Measurements from ENCODE around the gene PTBP1.

Gene PTBP1

DNA sequence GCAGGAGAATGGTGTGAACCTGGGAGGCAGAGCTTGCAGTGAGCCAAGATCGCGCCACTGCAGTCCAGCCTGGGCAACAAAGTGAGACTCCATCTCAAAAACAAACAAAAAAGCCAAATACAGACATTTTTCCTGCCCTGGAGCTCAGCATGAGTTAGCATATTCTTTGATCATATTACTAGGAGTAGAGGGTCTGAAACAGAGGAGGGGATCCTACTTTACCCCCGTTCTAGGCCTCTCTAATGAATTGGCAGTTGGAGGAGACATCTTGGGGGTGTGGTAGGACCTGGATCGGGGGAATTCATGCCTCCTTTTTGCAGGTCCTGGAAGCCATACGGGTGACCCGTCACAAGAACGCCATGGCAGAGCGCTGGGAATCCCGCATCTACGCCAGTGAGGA is 34.1 kb upstream of the PTBP1 start:
- intact Hi-C loops (cut with micrococcal nuclease) = no loop called here
- H3K27me3 Mint-ChIP-seq = peaks cover 29% of the 10 kb centered on the region
- no peak overlapping the region for H3K4me3 Mint-ChIP-seq
- H3K9me3 Mint-ChIP-seq = peaks cover 8% of the 10 kb centered on the region
- H3K27ac Mint-ChIP-seq = no peak overlapping the region
- H3K4me1 Mint-ChIP-seq (ENCODE audit: low read depth) = no peaks in the 10 kb centered on the region
- H3K36me3 Mint-ChIP-seq (ENCODE audit: low read depth) = no peaks in the 10 kb centered on the region

DNA sequence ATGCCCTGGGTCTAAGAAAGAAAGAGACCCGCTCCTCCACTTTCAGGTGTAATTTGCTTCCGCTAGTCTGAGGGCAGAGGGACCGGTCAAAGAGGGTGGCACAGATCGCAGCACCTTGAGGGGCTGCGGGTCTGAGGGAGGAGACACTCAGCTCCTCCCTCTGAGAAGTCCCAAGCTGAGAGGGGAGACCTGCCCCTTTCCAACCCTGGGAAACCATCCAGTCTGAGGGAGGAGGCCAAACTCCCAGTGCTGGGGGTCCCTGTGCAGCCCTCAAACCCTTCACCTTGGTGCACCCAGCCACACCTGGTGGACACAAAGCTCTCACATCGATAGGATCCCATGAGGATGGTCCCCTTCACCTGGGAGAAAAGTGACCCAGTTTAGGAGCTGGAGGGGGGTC is 33.4 kb upstream of the PTBP1 start:
- Mint-ChIP-seq H3K36me3 (ENCODE audit: low read depth) (no peaks in the 10 kb centered on the region), H3K9me3 (peaks cover under 1% of the 10 kb centered on the region), H3K4me1 (ENCODE audit: low read depth) (no peaks in the 10 kb centered on the region), H3K27me3 (peaks cover 26% of the 10 kb centered on the region), H3K27ac (no peak overlapping the region), H3K4me3 (no peak overlapping the region)
- intact Hi-C loops (cut with micrococcal nuclease) = no loop called here

DNA sequence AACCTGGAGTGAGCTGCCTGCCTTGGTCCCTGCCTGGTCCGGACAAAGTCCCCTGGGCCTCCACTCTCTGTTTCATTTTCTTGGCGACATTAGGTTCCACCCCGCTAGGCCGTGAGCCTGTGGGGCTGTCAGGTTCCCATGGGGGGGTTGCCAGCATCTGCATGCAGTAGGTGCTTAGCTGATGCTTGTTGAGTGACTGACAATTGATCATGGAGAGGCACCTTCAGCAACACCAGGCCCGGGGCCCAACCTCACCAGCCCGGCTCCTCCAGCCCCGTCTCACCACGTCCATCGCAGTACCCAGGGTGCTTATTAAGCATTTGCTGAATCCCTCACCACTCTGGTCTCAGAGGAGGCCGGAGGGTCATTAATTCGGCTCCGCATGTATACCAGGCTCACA is 33.0 kb upstream of the PTBP1 start:
- intact Hi-C loops (cut with micrococcal nuclease) = no loop called here
- no peak overlapping the region for H3K4me3 Mint-ChIP-seq
- H3K27me3 Mint-ChIP-seq = peaks cover 26% of the 10 kb centered on the region
- H3K9me3 Mint-ChIP-seq = no peaks in the 10 kb centered on the region
- H3K27ac Mint-ChIP-seq = no peak overlapping the region
- no peaks in the 10 kb centered on the region for H3K36me3 Mint-ChIP-seq (ENCODE audit: low read depth)
- no peaks in the 10 kb centered on the region for H3K4me1 Mint-ChIP-seq (ENCODE audit: low read depth)

DNA sequence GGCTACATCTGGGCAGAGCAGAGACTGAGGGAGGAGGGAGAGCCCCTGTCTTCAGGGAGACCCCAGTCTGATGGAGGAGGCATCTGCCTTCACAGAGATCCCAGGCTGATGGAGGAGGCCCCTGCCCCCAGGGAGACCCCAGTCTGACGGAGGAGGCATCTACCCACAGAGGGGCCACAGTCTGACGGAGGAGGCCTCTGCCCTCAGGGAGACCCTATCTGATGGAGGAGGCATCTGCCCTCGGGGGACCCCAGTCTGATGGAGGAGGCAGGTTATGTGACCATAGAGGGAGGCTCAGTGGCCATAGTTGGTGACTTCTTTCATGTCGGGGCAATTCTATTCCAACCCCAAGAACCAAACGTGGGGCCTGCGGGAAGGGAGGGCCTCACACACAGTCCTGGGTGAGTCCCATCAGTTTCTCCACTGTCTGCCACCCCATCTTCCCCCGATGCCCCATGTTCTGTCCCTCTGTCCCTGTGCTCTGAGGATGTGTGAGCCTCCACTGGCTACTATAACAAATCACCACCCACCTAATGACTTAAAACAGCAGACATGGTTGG is 32.0 kb upstream of the PTBP1 start:
- no peak overlapping the region for H3K4me3 Mint-ChIP-seq
- no peaks in the 10 kb centered on the region for H3K9me3 Mint-ChIP-seq

DNA sequence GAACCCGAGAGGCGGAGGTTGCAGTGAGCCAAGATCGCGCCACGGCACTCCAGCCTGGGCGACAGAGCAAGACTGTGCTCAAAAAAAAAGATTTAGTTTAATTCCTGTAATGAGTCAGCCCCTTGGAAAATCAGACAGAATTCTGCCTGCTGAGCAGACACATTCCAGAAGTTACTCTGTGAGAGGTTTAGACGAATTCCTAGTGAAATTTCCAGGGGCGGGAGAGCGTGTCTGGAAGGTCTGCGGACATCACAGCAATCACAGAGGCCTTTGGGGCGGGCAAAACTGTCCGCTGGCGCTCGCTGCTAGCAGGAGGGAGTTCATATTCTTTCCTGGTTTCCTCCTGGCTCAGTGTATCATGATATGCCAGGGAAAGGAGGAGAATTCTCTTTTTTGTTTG is 28.8 kb upstream of the PTBP1 start:
- no peaks in the 10 kb centered on the region for H3K9me3 Mint-ChIP-seq
- no peak overlapping the region for H3K4me3 Mint-ChIP-seq
- peaks cover 19% of the 10 kb centered on the region for H3K27me3 Mint-ChIP-seq
- H3K36me3 Mint-ChIP-seq (ENCODE audit: low read depth) = no peaks in the 10 kb centered on the region
- intact Hi-C loops (cut with micrococcal nuclease) = no loop called here
- no peak overlapping the region for H3K27ac Mint-ChIP-seq
- peaks cover 5% of the 10 kb centered on the region for H3K4me1 Mint-ChIP-seq (ENCODE audit: low read depth)

More for the DNA sequence above, 32.0 kb upstream of the PTBP1 start:
- H3K27ac Mint-ChIP-seq = no peak overlapping the region
- peaks cover 23% of the 10 kb centered on the region for H3K27me3 Mint-ChIP-seq
- no peaks in the 10 kb centered on the region for H3K36me3 Mint-ChIP-seq (ENCODE audit: low read depth)
- intact Hi-C loops (cut with micrococcal nuclease) = no loop called here
- H3K4me1 Mint-ChIP-seq (ENCODE audit: low read depth) = peaks cover 1% of the 10 kb centered on the region

DNA sequence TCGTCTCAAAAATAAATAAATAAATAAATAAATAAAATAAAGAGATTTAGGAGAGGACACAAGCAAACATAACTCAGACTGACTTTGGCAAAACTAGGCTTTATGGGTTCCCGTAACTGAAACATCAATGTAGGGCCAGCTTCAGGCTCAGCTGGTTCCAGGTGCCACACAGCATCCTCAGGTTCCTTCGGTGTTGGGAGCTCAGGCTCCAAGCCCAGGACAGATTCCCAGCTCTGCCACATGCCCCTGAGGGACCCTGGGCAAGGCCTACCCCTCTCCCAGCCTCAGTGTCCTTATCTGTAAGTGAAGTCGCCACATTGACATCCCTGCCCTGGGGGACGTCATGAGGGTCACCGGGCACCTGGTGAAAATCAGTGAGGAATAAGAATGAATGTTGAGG is 27.6 kb upstream of the PTBP1 start:
- Mint-ChIP-seq H3K36me3 (ENCODE audit: low read depth) (no peaks in the 10 kb centered on the region), H3K4me3 (no peak overlapping the region), H3K27ac (no peak overlapping the region), H3K4me1 (ENCODE audit: low read depth) (peaks cover 5% of the 10 kb centered on the region), H3K27me3 (peaks cover 19% of the 10 kb centered on the region), H3K9me3 (no peaks in the 10 kb centered on the region)
- intact Hi-C loops (cut with micrococcal nuclease) = loop anchor here (2.0 kb wide), 1 partner anchor 151 kb away; no protein-coding TSS in a partner anchor

DNA sequence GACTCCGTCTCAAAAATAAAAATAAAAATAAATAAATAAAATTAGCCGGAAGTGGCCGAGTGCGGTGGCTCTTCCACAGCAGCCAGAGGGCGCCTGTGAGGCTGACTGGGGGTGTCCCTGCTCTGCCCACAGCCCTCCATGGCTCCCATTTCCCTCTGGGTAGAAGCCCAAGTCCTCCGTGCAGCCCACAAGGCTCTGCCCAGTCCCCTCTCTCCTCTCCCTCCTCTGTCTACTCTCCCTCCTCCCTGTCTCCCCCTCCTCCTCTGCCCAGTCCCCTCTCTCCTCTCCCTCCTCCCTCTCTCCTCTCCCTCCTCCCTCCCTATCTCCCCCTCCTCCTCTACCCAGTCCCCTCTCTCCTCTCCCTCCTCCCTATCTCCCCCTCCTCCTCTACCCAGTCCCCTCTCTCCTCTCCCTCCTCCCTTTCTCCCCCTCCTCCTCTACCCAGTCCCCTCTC is 25.9 kb upstream of the PTBP1 start:
- Mint-ChIP-seq H3K27me3 (peaks cover 18% of the 10 kb centered on the region), H3K4me3 (no peak overlapping the region), H3K4me1 (ENCODE audit: low read depth) (peaks cover 5% of the 10 kb centered on the region), H3K9me3 (no peaks in the 10 kb centered on the region), H3K27ac (peak overlapping the region; percentile 20), H3K36me3 (ENCODE audit: low read depth) (no peaks in the 10 kb centered on the region)
- intact Hi-C loops (cut with micrococcal nuclease) = loop anchor here (2.0 kb wide), 1 partner anchor 149 kb away; no protein-coding TSS in a partner anchor

DNA sequence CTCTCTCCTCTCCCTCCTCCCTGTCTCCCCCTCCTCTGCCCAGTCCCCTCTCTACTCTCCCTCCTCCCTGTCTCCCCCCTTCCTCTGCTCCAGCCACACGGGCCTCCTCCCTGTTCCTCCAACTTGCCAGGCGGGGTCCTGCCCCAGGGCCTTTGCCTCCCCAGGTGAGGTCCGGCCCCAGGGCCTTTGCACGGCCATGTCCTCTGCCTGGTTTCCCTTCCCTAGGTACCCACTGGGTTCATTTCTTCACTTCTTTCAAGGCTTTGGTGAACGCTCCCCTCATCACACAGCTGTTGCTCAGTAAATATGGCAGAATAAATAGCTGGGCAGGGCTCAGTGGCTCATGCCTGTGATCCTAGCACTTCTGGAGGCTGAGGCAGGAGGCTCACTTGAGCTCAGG is 25.2 kb upstream of the PTBP1 start:
- Mint-ChIP-seq H3K27me3 (peaks cover 18% of the 10 kb centered on the region), H3K4me3 (no peak overlapping the region), H3K36me3 (ENCODE audit: low read depth) (no peaks in the 10 kb centered on the region), H3K4me1 (ENCODE audit: low read depth) (peaks cover 5% of the 10 kb centered on the region), H3K27ac (no peak overlapping the region), H3K9me3 (no peaks in the 10 kb centered on the region)
- intact Hi-C loops (cut with micrococcal nuclease) = no loop called here

DNA sequence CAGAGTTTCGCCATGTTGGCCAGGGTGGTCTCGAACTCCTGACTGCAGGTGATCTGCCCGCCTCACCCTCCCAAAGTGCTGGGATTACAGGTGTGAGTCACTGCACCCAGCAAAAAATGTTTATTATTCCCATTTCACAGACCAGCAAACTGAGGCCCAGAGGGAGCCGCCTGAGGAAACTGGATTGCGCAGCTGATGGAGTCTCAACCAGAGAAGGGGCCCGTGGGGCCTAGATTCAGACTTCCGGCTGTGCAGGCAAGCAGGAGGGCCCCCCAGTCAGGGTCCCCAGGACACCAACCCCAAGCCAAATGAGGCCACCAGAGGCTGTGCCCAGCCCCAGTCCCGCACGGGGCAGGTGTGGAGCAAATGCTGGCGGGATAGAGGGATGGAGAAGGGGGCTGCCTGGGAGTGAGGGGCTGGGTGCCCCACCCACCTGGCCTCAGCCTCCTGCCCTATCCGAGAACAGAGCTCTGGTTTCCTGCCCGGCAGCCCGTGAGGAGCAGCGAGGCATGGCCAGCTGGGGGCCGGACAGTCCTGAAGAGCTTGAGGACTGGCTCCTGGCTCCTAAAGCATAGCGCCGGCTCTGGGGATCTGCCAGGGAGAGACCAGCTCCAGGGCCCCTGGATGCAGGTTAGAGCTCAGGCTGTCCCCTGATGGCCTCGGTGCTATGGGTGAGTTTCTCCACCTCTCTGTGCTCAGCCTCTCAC is 24.4 kb upstream of the PTBP1 start:
- H3K9me3 Mint-ChIP-seq = no peaks in the 10 kb centered on the region
- no peaks in the 10 kb centered on the region for H3K36me3 Mint-ChIP-seq (ENCODE audit: low read depth)
- peaks cover 5% of the 10 kb centered on the region for H3K4me1 Mint-ChIP-seq (ENCODE audit: low read depth)
- peaks cover 17% of the 10 kb centered on the region for H3K27me3 Mint-ChIP-seq
- H3K27ac Mint-ChIP-seq = no peak overlapping the region
- intact Hi-C loops (cut with micrococcal nuclease) = no loop called here
- H3K4me3 Mint-ChIP-seq = no peak overlapping the region

DNA sequence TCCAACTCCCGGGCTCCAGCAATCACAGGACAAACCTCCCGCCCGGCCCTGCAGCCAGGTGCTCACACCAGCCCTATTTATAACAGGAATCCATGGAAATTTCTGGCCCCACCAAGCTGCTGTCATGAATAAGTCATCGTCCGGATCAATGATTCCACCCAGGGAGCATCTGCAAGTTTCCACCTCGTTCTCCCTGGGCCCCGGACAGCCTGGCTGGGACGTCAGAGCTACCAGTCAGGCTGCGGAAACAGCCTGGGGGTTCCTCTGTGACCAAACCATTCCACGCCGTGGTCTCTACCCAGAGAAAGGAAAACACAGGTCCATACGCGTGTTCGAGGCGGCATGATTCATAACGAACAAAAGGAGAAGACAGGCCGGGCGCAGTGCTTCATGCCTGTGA is 20.7 kb upstream of the PTBP1 start:
- H3K27ac Mint-ChIP-seq = no peak overlapping the region
- H3K36me3 Mint-ChIP-seq (ENCODE audit: low read depth) = no peaks in the 10 kb centered on the region
- H3K27me3 Mint-ChIP-seq = peaks cover 34% of the 10 kb centered on the region
- no peak overlapping the region for H3K4me3 Mint-ChIP-seq
- H3K4me1 Mint-ChIP-seq (ENCODE audit: low read depth) = no peaks in the 10 kb centered on the region
- H3K9me3 Mint-ChIP-seq = no peaks in the 10 kb centered on the region
- intact Hi-C loops (cut with micrococcal nuclease) = no loop called here

DNA sequence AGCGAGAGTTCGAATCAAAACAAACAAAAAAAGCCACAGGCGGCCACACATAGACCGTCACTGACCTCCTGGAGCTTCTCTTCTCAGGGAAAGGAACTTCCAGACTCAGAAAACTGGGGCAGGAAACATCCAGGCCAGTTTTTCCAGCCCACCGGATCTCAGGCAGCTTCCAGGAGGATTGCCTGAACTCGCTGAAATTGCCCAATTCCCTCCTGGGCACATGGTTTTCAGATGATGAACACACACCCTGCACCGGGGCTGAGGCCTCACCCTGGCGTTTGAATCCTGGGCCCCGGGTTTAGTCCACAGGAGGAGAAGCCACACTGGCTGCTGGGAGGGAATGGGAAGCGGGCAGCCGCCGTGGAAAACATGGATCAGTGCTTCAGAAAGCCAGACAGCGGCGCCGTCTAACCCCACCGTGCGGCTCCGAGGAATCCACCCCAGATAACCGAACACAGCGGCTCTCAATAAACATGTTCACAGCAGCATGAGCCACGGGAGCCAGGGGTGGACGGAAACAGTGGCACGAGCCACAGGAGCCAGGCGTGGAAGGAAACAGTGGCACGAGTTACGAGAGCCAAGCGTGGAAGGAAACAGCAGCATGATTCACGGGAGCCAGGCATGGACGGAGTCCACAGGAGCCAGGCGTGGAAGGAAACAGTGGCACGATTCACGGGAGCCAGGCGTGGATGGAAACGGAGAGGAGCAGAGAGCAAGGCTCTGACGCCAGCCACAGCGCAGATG is 18.2 kb upstream of the PTBP1 start:
- Mint-ChIP-seq H3K27me3 (peaks cover 47% of the 10 kb centered on the region), H3K36me3 (ENCODE audit: low read depth) (no peaks in the 10 kb centered on the region), H3K4me1 (ENCODE audit: low read depth) (no peaks in the 10 kb centered on the region), H3K27ac (no peak overlapping the region), H3K9me3 (no peaks in the 10 kb centered on the region), H3K4me3 (no peak overlapping the region)
- intact Hi-C loops (cut with micrococcal nuclease) = no loop called here

DNA sequence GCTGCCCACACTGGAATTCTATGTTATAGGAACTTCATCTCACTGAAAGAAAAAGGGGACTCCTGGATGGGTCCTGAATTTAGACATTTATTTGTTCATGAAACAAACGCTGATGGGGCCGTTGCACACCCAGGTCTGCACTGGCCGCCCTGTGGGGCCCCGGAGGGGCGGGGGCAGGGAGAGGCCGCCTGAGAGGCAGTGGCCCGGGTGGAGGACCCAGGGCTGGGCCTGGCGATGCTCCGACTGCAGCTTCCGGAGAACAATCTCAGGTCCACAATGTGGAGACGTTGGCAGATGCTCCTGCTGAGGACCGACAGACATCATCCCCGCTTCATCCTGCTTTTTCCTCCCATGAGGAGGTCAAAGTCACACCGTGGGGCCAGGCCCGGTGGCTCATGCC is 16.3 kb upstream of the PTBP1 start:
- H3K27me3 Mint-ChIP-seq = peaks cover 51% of the 10 kb centered on the region
- H3K4me1 Mint-ChIP-seq (ENCODE audit: low read depth) = no peaks in the 10 kb centered on the region
- no peak overlapping the region for H3K27ac Mint-ChIP-seq
- intact Hi-C loops (cut with micrococcal nuclease) = no loop called here
- H3K9me3 Mint-ChIP-seq = no peaks in the 10 kb centered on the region
- no peaks in the 10 kb centered on the region for H3K36me3 Mint-ChIP-seq (ENCODE audit: low read depth)
- no peak overlapping the region for H3K4me3 Mint-ChIP-seq

DNA sequence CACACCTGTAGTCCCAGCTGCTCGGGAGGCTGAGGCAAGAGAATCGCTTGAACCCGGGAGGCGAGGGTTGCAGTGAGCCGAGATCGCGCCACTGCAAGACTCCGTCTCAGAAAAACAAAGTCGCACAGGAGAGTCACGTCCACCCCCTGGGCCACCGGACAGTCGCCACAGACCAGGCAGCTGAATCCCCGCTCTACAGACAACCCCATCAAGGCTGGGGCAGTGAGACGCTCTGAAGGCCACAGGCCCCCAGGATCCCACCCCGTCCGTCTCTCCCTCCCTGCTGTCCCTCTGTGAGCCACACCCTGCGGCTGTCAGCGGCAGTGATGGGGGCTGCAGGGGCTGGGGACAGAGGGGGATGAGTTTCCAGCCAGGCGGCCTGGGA is 15.5 kb upstream of the PTBP1 start:
- no peaks in the 10 kb centered on the region for H3K36me3 Mint-ChIP-seq (ENCODE audit: low read depth)
- H3K27me3 Mint-ChIP-seq = peaks cover 46% of the 10 kb centered on the region
- no peaks in the 10 kb centered on the region for H3K9me3 Mint-ChIP-seq
- H3K27ac Mint-ChIP-seq = no peak overlapping the region
- H3K4me1 Mint-ChIP-seq (ENCODE audit: low read depth) = no peaks in the 10 kb centered on the region
- no peak overlapping the region for H3K4me3 Mint-ChIP-seq
- intact Hi-C loops (cut with micrococcal nuclease) = no loop called here

DNA sequence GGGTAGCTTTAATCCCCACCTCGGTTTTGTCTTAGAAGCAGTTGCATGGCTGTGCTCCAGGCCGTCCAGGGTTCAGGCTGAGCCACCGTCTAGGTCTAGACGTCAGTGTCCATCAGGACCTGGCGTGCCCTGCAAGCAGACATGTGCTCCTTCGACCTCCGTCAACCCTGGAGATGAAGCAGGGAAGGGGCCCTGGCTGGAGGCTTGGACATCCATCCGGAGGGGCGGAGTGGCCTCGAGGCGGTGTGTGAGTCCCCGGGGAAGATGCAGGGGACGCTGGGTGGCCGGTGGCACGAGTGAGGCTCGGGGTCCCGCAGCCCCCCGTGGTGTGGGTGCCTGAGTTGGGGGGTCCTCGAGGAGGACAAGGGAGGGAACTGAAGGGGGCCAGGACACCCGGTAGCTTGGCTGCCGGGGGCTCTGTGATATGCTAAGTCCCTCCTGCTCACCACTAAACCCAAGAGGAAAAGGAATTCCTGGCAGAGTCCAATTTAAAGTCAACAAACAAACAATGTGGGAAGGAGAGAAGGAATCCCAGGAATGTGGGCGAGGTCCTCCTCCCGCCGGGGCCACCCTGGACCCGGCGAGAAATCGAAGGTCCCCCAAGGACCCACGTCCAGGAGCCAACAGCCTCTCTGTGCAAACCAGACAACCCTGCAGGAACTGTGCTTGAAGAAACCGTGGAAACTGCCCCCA is 14.9 kb upstream of the PTBP1 start:
- no peak overlapping the region for H3K27ac Mint-ChIP-seq
- no peaks in the 10 kb centered on the region for H3K36me3 Mint-ChIP-seq (ENCODE audit: low read depth)
- no peaks in the 10 kb centered on the region for H3K9me3 Mint-ChIP-seq
- intact Hi-C loops (cut with micrococcal nuclease) = no loop called here
- H3K4me3 Mint-ChIP-seq = no peak overlapping the region
- peaks cover 46% of the 10 kb centered on the region for H3K27me3 Mint-ChIP-seq
- no peaks in the 10 kb centered on the region for H3K4me1 Mint-ChIP-seq (ENCODE audit: low read depth)

Measured in dendritic cell treated with granulocyte-macrophage colony-stimulating factor and Interleukin-4, amounts not matched to agents 40 ng/mL and 50 ng/mL, for 4 days (primary cell).